H9 (cell line): ENCODE data around the gene PPP1R12A. TPM values are rescaled to one million over a fixed set of nuclear protein-coding genes. Genes with fewer than 3 reads are reported as not detected.

Experiments
- DNase-seq: peaks from one replicate; pipeline ENCODE4 v3.0.0-alpha.2; 2017
- H2AFZ ChIP-seq: one replicate; pipeline ENCODE4 v1.6.1; 2013; ENCODE audit warnings: mild to moderate bottlenecking, low read length, control low read depth, moderate library complexity
- H2AK5ac ChIP-seq: 2 replicates; pipeline ENCODE4 v1.6.1; 2013; ENCODE audit warnings: low read length, control low read depth, mixed read lengths; ENCODE audit not compliant: insufficient read length
- H2BK120ac ChIP-seq: one replicate; pipeline ENCODE4 v1.6.1; 2013; ENCODE audit warnings: low read depth, mild to moderate bottlenecking, low read length, control low read depth, inconsistent platforms; ENCODE audit not compliant: poor library complexity, severe bottlenecking
- H2BK12ac ChIP-seq: 2 replicates; pipeline ENCODE4 v1.6.1; 2013; ENCODE audit warnings: low read length, control low read depth, mixed read lengths, low read depth; ENCODE audit not compliant: insufficient read length
- H2BK15ac ChIP-seq: 2 replicates; pipeline ENCODE4 v1.6.1; 2013; ENCODE audit warnings: low read depth, low read length, control low read depth
- H2BK20ac ChIP-seq: one replicate; pipeline ENCODE4 v1.6.1; 2013; ENCODE audit warnings: low read depth, mild to moderate bottlenecking, low read length, control low read depth, inconsistent platforms; ENCODE audit not compliant: poor library complexity, severe bottlenecking
- H2BK5ac ChIP-seq: 2 replicates; pipeline ENCODE4 v1.6.1; 2013; ENCODE audit warnings: low read length, control low read depth, mixed read lengths; ENCODE audit not compliant: insufficient read length
- H3K14ac ChIP-seq: 2 replicates; pipeline ENCODE4 v1.6.1; 2013; ENCODE audit warnings: low read length, control low read depth; ENCODE audit not compliant: insufficient read depth
- H3K18ac ChIP-seq: 2 replicates; pipeline ENCODE4 v1.6.1; 2013; ENCODE audit warnings: low read depth, mild to moderate bottlenecking, mixed read lengths, low read length, control low read depth; ENCODE audit not compliant: insufficient read length
- H3K23ac ChIP-seq: 2 replicates; pipeline ENCODE4 v1.6.1; 2013; ENCODE audit warnings: low read length, control low read depth, mixed read lengths, low read depth; ENCODE audit not compliant: insufficient read length
- H3K23me2 ChIP-seq: 2 replicates; pipeline ENCODE4 v1.6.1; 2013; ENCODE audit warnings: low read depth, mild to moderate bottlenecking, mixed read lengths, low read length, control low read depth; ENCODE audit not compliant: insufficient read length, poor library complexity, severe bottlenecking
- H3K27ac ChIP-seq: 2 replicates; pipeline ENCODE4 v1.5.1; 2013; ENCODE audit warnings: low read length, control low read depth, mixed read lengths, low read depth; ENCODE audit not compliant: insufficient read length
- H3K27me3 ChIP-seq: 2 replicates; pipeline ENCODE4 v1.6.1; 2013; ENCODE audit warnings: low read length, control low read depth, inconsistent platforms; ENCODE audit not compliant: insufficient read depth
- H3K4ac ChIP-seq: 2 replicates; pipeline ENCODE4 v1.6.1; 2013; ENCODE audit warnings: low read depth, mild to moderate bottlenecking, control low read depth, inconsistent platforms, low read length, moderate library complexity
- H3K4me1 ChIP-seq: 2 replicates; pipeline ENCODE4 v1.6.1; 2013; ENCODE audit warnings: low read length, control low read depth, inconsistent platforms; ENCODE audit not compliant: insufficient read depth
- H3K4me2 ChIP-seq: 2 replicates; pipeline ENCODE4 v1.6.1; 2013; ENCODE audit warnings: low read length, control low read depth, mixed read lengths; ENCODE audit not compliant: insufficient read length, insufficient read depth
- H3K56ac ChIP-seq: 2 replicates; pipeline ENCODE4 v1.6.1; 2013; ENCODE audit warnings: low read depth, mild to moderate bottlenecking, mixed read lengths, low read length, control low read depth; ENCODE audit not compliant: insufficient read length
- H3K79me1 ChIP-seq: 2 replicates; pipeline ENCODE4 v1.6.1; 2013; ENCODE audit warnings: low read depth, mild to moderate bottlenecking, moderate library complexity, low read length, control low read depth, inconsistent platforms; ENCODE audit not compliant: insufficient read depth, poor library complexity, severe bottlenecking
- H3K79me2 ChIP-seq: 2 replicates; pipeline ENCODE4 v1.6.1; 2013; ENCODE audit warnings: low read length, control low read depth, inconsistent platforms; ENCODE audit not compliant: insufficient read depth
- H3K9ac ChIP-seq: 2 replicates; pipeline ENCODE4 v1.6.1; 2013; ENCODE audit warnings: low read length, control low read depth, mixed read lengths; ENCODE audit not compliant: insufficient read length; ENCODE audit errors: extremely low read depth
- H3K9me3 ChIP-seq: one replicate; pipeline ENCODE4 v1.6.1; 2013; ENCODE audit warnings: low read depth, low read length, inconsistent platforms; ENCODE audit not compliant: control insufficient read depth
- H3T11ph ChIP-seq: one replicate; pipeline ENCODE4 v1.6.1; 2013; ENCODE audit warnings: mild to moderate bottlenecking, low read length, control low read depth, inconsistent platforms
- H4K20me1 ChIP-seq: one replicate; pipeline ENCODE4 v1.6.1; 2013; ENCODE audit not compliant: control insufficient read depth, insufficient read length, insufficient read depth
- H4K5ac ChIP-seq: 2 replicates; pipeline ENCODE4 v1.6.1; 2013; ENCODE audit warnings: low read depth, mild to moderate bottlenecking, mixed read lengths, low read length, control low read depth; ENCODE audit not compliant: insufficient read length
- H4K8ac ChIP-seq: replicated peaks from 2 replicates; pipeline ENCODE4 v1.6.1; 2013; ENCODE audit warnings: low read length, control low read depth, mixed read lengths, low read depth; ENCODE audit not compliant: insufficient read length
- H4K91ac ChIP-seq: 2 replicates; pipeline ENCODE4 v1.6.1; 2013; ENCODE audit warnings: low read depth, mild to moderate bottlenecking, moderate library complexity, mixed read lengths, low read length, control low read depth; ENCODE audit not compliant: insufficient read length
- H3K27ac Mint-ChIP-seq, 3 experiments: 2 replicates in 2 of 3; 3 replicates in 1 of 3; pipeline ENCODE4 v1.8.0; 2020 to 2021; ENCODE audit warnings: mixed read lengths in 3 of 3, mild to moderate bottlenecking in 1 of 3, moderate library complexity in 1 of 3
- H3K27me3 Mint-ChIP-seq: 2 replicates; pipeline ENCODE4 v1.8.0; 2021; ENCODE audit warnings: low read depth, mild to moderate bottlenecking, moderate library complexity, mixed read lengths
- H3K36me3 Mint-ChIP-seq, 3 experiments: 2 replicates in 2 of 3; 3 replicates in 1 of 3; pipeline ENCODE4 v1.8.0; 2020 to 2021; ENCODE audit warnings: low read depth in 3 of 3, mixed read lengths in 3 of 3; ENCODE audit not compliant: insufficient read depth in 1 of 3
- H3K4me1 Mint-ChIP-seq, 2 experiments: 2 replicates each; pipeline ENCODE4 v1.8.0; 2020; ENCODE audit warnings: mixed read lengths in 2 of 2
- H3K4me3 Mint-ChIP-seq, 2 experiments: 2 replicates in 1 of 2; 3 replicates in 1 of 2; pipeline ENCODE4 v1.8.0; 2020 to 2021; ENCODE audit warnings: mild to moderate bottlenecking in 2 of 2, mixed read lengths in 2 of 2, moderate library complexity in 1 of 2
- H3K9me3 Mint-ChIP-seq, 2 experiments: 2 replicates in 1 of 2; 3 replicates in 1 of 2; pipeline ENCODE4 v1.8.0; 2020; ENCODE audit warnings: mild to moderate bottlenecking in 2 of 2, mixed read lengths in 2 of 2, moderate library complexity in 1 of 2
- CTCF ChIP-seq: fragments of 200-600 bp; sonication (generic); conservative IDR thresholded peaks from 3 replicates; pipeline ENCODE4 v1.8.0; 2021; ENCODE audit warnings: antibody characterized with exemption, mild to moderate bottlenecking
- WGBS: extraction: QIAGEN DNeasy Blood & Tissue Kit; methylation state at CpG from one replicate; pipeline ENCODE4 v1.1.7; 2013; ENCODE audit warnings: missing lambda C conversion rate, low lambda C conversion rate, mixed read lengths; ENCODE audit not compliant: insufficient read length; ENCODE audit errors: extremely low coverage; 5-methylcytosine and 5-hydroxymethylcytosine counted together
- total RNA-seq: library from RNA; stranded (reverse); gene quantifications from 2 replicates; pipeline ENCODE4 v1.2.1, GENCODE V29; 2021

Gene PPP1R12A
- total RNA-seq, 1 experiment from 2014 or later = 93.5 TPM

GRCh38 chr12:79911889-79912656 is 22.8 kb downstream of the PPP1R12A start:
- Histone ChIP-seq H3K23me2 (no peaks in the 10 kb centered on the region), H2BK12ac (no peak overlapping the region), H3K27ac (no peak overlapping the region), H3K9me3 (no peaks in the 10 kb centered on the region), H2BK20ac (no peak overlapping the region), H3K56ac (no peak overlapping the region), H3T11ph (no peak overlapping the region), H3K14ac (no peak overlapping the region), H3K4me2 (no peak overlapping the region), H3K9ac (no peak overlapping the region), H2BK15ac (no peak overlapping the region), H3K4ac (no peak overlapping the region), H3K79me2 (peaks cover 19% of the 10 kb centered on the region; the same call in 1 of the 2 replicates), H3K79me1 (peaks cover 6% of the 10 kb centered on the region), H4K20me1 (no peaks in the 10 kb centered on the region), H3K4me1 (no peaks in the 10 kb centered on the region), H2BK5ac (no peak overlapping the region), H3K27me3 (no peaks in the 10 kb centered on the region), H3K18ac (no peak overlapping the region), H4K8ac (no peak overlapping the region), H4K5ac (no peak overlapping the region), H2AK5ac (no peak overlapping the region), H4K91ac (no peak overlapping the region), H3K23ac (no peak overlapping the region), H2AFZ (no peak overlapping the region), H2BK120ac (no peak overlapping the region)
- no peak for DNase-seq
- WGBS = no CpG with 5 or more reads among the region's 6 CpGs
- Mint-ChIP-seq H3K27ac (peak overlapping the region; percentile 1 to 35 (median 10); a peak in 6 of 7 replicates), H3K36me3 (no peaks in the 10 kb centered on the region), H3K4me3 (no peak overlapping the region), H3K4me1 (peaks cover 22 to 33% of the 10 kb centered on the region in 2 experiments), H3K9me3 (no peaks in the 10 kb centered on the region), H3K27me3 (no peaks in the 10 kb centered on the region)
- no peak for TF ChIP-seq CTCF
